DOHH2 (cell line): ENCODE measurements around the gene FOXK1.
A peak's percentile ranks its signal among the peaks of the same experiment; 100 is the strongest.

Source experiments
- H3F3A ChIP-seq: fragments of 200-600 bp; sonication (generic), shearing (Covaris generic); 2 replicates; pipeline ENCODE4 v1.6.0; 2016; ENCODE audit warnings: antibody characterized with exemption, mild to moderate bottlenecking; ENCODE audit not compliant: control insufficient read depth, insufficient read depth
- H3K27ac ChIP-seq: fragments of 200-600 bp; sonication (generic); 2 replicates; pipeline ENCODE4 v1.5.1; 2014; ENCODE audit warnings: low read depth, mild to moderate bottlenecking, low read length, moderate library complexity
- H3K27me3 ChIP-seq: fragments of 200-600 bp; sonication (generic); 2 replicates; pipeline ENCODE4 v1.6.1; 2014; ENCODE audit warnings: mild to moderate bottlenecking, low read length, mixed read lengths; ENCODE audit not compliant: control insufficient read depth
- H3K36me3 ChIP-seq: fragments of 200-600 bp; sonication (generic); 2 replicates; pipeline ENCODE4 v1.6.1; 2014; ENCODE audit warnings: mild to moderate bottlenecking, low read length, moderate library complexity, mixed read lengths; ENCODE audit not compliant: control insufficient read depth
- H3K4me1 ChIP-seq: fragments of 200-600 bp; sonication (generic); 2 replicates; pipeline ENCODE4 v1.6.1; 2014; ENCODE audit warnings: mild to moderate bottlenecking, low read length, mixed read lengths; ENCODE audit not compliant: control insufficient read depth
- H3K4me2 ChIP-seq: fragments of 200-600 bp; sonication (generic); 2 replicates; pipeline ENCODE4 v1.6.0; 2014; ENCODE audit warnings: mild to moderate bottlenecking, low read length, moderate library complexity
- H3K4me3 ChIP-seq: fragments of 200-600 bp; sonication (generic); 2 replicates; pipeline ENCODE4 v1.5.1; 2014; ENCODE audit warnings: mild to moderate bottlenecking, low read length, mixed read lengths
- H3K79me2 ChIP-seq: fragments of 200-600 bp; sonication (generic); 2 replicates; pipeline ENCODE4 v1.6.1; 2014; ENCODE audit warnings: mild to moderate bottlenecking, low read length, mixed read lengths; ENCODE audit not compliant: control insufficient read depth
- H3K9me2 ChIP-seq: fragments of 200-600 bp; sonication (generic); replicated peaks from 2 replicates; pipeline ENCODE4 v1.6.1; 2014; ENCODE audit warnings: mild to moderate bottlenecking, low read length, mixed read lengths; ENCODE audit not compliant: control insufficient read depth
- H3K9me3 ChIP-seq: fragments of 200-600 bp; sonication (generic); 2 replicates; pipeline ENCODE4 v1.6.1; 2014; ENCODE audit warnings: antibody characterized with exemption, low read length, mixed read lengths; ENCODE audit not compliant: control insufficient read depth, insufficient read depth
- H4K20me1 ChIP-seq: fragments of 200-600 bp; sonication (generic); 2 replicates; pipeline ENCODE4 v1.6.0; 2014; ENCODE audit warnings: low read depth, mild to moderate bottlenecking, antibody characterized with exemption, low read length, moderate library complexity; ENCODE audit not compliant: control insufficient read depth, insufficient read depth
- EZH2phosphoT487 ChIP-seq: fragments of 200-600 bp; sonication (generic); IDR thresholded peaks from 2 replicates; pipeline ENCODE4 v1.6.1; 2017; ENCODE audit warnings: borderline replicate concordance, mild to moderate bottlenecking, antibody characterized with exemption, low read length, moderate library complexity, mixed read lengths
- TF ChIP-seq, protein P1 (sequence below): fragments of 200-600 bp; sonication (generic); IDR thresholded peaks from one replicate; pipeline ENCODE4 v1.5.1; 2014; ENCODE audit warnings: antibody characterized with exemption, mild to moderate bottlenecking, low read depth, low read length; ENCODE audit not compliant: poor library complexity, severe bottlenecking

Gene FOXK1

GRCh38 chr7:4775848-4776623, 93.9 kb downstream of the FOXK1 start:
- H3K27me3 ChIP-seq = no peaks in the 10 kb centered on the region
- H3F3A ChIP-seq = peaks cover 5% of the 10 kb centered on the region
- H3K27ac ChIP-seq = peak overlapping the region; percentile 29
- H3K36me3 ChIP-seq = peaks cover 25% of the 10 kb centered on the region
- H3K4me2 ChIP-seq = peak overlapping the region; percentile 98
- H3K4me3 ChIP-seq = peak overlapping the region; percentile 99
- peaks cover 2% of the 10 kb centered on the region; the same call in 1 of the 2 replicates for H4K20me1 ChIP-seq
- H3K9me2 ChIP-seq = no peaks in the 10 kb centered on the region
- no peak for TF ChIP-seq EZH2phosphoT487
- TF ChIP-seq, protein P1, sequence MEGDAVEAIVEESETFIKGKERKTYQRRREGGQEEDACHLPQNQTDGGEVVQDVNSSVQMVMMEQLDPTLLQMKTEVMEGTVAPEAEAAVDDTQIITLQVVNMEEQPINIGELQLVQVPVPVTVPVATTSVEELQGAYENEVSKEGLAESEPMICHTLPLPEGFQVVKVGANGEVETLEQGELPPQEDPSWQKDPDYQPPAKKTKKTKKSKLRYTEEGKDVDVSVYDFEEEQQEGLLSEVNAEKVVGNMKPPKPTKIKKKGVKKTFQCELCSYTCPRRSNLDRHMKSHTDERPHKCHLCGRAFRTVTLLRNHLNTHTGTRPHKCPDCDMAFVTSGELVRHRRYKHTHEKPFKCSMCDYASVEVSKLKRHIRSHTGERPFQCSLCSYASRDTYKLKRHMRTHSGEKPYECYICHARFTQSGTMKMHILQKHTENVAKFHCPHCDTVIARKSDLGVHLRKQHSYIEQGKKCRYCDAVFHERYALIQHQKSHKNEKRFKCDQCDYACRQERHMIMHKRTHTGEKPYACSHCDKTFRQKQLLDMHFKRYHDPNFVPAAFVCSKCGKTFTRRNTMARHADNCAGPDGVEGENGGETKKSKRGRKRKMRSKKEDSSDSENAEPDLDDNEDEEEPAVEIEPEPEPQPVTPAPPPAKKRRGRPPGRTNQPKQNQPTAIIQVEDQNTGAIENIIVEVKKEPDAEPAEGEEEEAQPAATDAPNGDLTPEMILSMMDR = no peak
- peaks cover 19% of the 10 kb centered on the region for H3K4me1 ChIP-seq
- H3K9me3 ChIP-seq = no peaks in the 10 kb centered on the region
- peaks cover 48% of the 10 kb centered on the region for H3K79me2 ChIP-seq

- no peaks in the 10 kb centered on the region for H3K27me3 ChIP-seq
- H3K9me2 ChIP-seq = no peaks in the 10 kb centered on the region
- peaks cover 51% of the 10 kb centered on the region for H3K36me3 ChIP-seq
- H3K4me2 ChIP-seq = no peak overlapping the region
- no peak overlapping the region for H3K4me3 ChIP-seq
- H3K79me2 ChIP-seq = peaks cover 48% of the 10 kb centered on the region
- no peaks in the 10 kb centered on the region for H3K9me3 ChIP-seq
- peaks cover 2% of the 10 kb centered on the region; the same call in 1 of the 2 replicates for H4K20me1 ChIP-seq
- no peak for TF ChIP-seq EZH2phosphoT487
- TF ChIP-seq, protein P1 = no peak
- no peak overlapping the region for H3K27ac ChIP-seq
- H3K4me1 ChIP-seq = peaks cover 19% of the 10 kb centered on the region
- H3F3A ChIP-seq = no peaks in the 10 kb centered on the region; the same call in 1 of the 2 replicates
Observed at GRCh38 chr7:4779118-4779517, 97.0 kb downstream of the FOXK1 start.

DNA sequence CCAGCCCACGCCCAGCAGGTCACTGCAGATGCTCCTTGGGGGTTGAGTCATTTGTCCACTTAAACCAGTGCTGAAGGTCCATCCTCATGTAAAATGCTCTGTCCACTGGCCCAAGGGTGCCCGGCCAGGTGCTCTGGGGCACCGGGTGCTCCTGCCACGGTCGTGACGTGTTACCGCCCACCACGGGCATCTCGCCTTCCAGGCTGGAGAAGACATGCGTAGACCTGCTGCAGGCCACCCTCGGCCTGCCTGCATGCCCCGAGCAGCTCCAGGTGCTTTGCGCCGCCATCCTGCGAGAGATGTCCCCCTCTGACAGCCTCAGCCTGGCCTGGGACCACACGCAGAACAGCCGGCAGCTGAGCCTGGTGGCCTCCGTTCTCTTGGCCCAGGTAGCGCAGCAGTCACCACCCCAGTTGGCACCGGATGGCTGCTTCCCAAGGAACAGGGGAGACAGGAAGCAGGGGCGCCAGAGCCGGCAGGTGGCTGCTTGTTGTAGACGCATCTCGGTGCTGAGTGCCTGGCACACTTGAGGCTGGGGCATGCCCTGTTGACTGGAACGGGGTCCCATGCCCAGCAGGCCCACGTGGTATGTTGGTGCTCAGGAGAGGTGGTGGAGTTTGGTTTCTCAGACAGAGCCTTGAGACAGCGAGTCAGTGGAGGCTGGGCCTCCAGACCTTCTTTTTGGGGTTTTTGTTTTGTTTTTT, 99.4 kb downstream of the FOXK1 start:
- Histone ChIP-seq H3K4me2 (no peak overlapping the region), H3F3A (no peaks in the 10 kb centered on the region; the same call in 1 of the 2 replicates), H3K9me2 (no peaks in the 10 kb centered on the region), H3K27me3 (no peaks in the 10 kb centered on the region), H3K4me3 (no peak overlapping the region), H4K20me1 (no peaks in the 10 kb centered on the region; the same call in 1 of the 2 replicates), H3K27ac (no peak overlapping the region), H3K79me2 (peaks cover 30% of the 10 kb centered on the region), H3K4me1 (peaks cover 6% of the 10 kb centered on the region), H3K9me3 (no peaks in the 10 kb centered on the region), H3K36me3 (peaks cover 66% of the 10 kb centered on the region)
- TF ChIP-seq EZH2phosphoT487 = no peak
- TF ChIP-seq, protein P1 = no peak
